GM19467 (cell line): Measurements from ENCODE around the gene NEK6.

Experiments
- ATAC-seq: cut with Tn5 transposase; IDR thresholded peaks from one replicate; pipeline ENCODE4 v1.9.1; 2021; ENCODE audit warnings: mild to moderate bottlenecking, moderate library complexity; ENCODE audit not compliant: unreplicated experiment

The NEK6 gene

DNA sequence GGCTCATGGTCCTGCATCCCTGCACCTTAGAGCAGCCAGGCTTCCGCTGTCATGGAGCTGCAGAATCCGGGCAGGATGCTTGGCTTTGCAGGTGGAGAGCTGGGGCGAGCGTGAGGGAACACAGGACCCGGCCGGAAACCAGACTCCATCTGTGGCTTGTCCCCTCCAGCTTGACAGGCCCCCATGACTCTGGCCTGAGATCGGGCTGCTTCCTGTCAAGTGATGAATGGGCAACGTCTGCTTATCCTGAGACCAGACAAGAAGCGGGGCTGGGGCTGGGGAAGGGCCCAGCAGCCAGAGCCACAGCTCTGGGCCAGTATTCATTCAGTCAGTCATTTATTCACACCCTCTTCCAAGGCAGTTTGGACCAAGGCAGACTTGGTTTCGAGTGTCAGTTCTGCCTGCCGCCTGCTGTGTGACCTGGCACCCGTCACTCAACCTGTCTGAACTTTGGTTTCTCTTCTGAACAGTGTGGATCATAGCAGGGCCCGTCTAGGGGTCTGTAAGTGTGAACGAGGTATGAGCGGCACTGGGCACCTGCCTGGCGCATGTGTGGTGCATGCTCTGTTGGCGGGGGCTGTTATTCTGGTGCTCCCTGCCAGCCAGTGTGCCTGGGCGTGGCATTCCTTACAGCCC is 37.5 kb downstream of the NEK6 start:
- ATAC-seq, result no peak

GRCh38 chr9:124296094-124296493 is 38.3 kb downstream of the NEK6 start:
- ATAC-seq, result no peak

GRCh38 chr9:124296796-124297550 is 39.2 kb downstream of the NEK6 start:
- no peak for ATAC-seq

DNA sequence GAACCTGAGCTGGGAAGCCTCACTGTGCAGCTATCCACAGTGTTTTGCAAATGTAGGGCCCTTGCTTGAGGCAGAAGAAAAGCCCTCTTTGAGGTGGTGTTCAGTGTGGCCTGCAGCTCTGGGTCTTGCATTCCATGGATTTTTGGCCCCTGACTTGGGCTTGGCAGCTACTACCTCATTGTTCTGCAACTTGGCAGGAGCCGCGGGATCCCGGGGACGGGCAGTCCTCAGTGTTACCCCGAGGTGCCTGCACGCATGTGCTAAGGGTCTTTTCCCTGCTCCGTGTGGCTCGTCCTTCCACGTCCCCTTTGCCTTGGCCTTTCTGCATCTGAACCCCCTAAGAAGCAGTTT is 39.8 kb downstream of the NEK6 start:
- ATAC-seq, result no peak

GRCh38 chr9:124297915-124298645 is 40.3 kb downstream of the NEK6 start:
- ATAC-seq, result no peak

DNA sequence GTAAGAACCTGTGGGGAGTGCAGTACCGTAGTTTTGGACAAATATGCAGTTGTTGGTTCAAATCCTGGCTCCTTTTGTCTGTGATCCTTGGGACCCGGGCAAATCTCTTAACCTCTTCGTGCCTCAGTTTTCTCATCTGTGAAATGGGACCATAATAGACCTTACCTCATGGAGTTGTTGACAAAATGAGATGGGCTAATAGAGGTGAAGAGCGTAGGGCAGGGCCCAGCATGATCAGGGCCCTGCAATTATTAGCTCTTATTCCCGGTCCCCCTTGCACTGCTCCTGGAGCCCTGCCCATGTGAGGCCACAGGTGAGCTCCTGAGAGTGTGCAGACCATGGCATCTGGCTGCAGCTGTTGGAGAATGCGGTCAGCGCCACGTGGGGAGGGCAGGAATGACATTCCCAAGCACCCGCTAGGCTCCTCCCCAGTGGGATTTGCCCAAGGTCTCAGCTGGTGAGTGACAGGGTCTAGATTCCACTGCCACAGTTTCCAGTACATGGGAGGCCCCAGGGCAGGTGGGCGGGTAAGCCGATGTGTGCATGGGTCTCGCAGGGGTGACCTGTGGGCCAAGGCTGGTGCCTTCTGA is 41.0 kb downstream of the NEK6 start:
- no peak for ATAC-seq

- ATAC-seq, result no peak
Measured at GRCh38 chr9:124299515-124300090, 41.9 kb downstream of the NEK6 start.

- no peak for ATAC-seq
Measured at GRCh38 chr9:124300312-124300711, 42.6 kb downstream of the NEK6 start.

DNA sequence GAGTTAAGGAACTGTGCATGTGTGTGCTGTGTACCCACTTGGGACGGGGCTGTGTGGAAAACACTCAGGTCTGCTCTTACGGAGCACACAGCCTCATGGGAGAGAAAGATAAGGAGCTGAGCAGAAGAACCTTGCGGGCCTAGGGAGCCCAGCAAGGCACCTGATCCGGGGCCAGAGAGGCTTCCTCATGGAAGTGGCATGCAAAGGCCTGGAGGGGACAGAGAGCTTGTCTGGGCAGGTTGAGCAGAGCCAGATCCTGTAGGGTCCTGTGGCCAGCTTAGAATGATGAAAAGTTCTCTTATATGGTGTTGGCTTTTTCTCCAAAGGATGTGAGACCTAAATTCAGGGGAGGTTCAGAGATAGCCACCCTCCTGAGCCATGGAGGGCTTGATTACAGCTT is 45.2 kb downstream of the NEK6 start:
- no peak for ATAC-seq

- ATAC-seq, result no peak
Measured at GRCh38 chr9:124303762-124304161, 46.0 kb downstream of the NEK6 start.

- no peak for ATAC-seq
Measured at GRCh38 chr9:124304285-124304684, 46.5 kb downstream of the NEK6 start.

DNA sequence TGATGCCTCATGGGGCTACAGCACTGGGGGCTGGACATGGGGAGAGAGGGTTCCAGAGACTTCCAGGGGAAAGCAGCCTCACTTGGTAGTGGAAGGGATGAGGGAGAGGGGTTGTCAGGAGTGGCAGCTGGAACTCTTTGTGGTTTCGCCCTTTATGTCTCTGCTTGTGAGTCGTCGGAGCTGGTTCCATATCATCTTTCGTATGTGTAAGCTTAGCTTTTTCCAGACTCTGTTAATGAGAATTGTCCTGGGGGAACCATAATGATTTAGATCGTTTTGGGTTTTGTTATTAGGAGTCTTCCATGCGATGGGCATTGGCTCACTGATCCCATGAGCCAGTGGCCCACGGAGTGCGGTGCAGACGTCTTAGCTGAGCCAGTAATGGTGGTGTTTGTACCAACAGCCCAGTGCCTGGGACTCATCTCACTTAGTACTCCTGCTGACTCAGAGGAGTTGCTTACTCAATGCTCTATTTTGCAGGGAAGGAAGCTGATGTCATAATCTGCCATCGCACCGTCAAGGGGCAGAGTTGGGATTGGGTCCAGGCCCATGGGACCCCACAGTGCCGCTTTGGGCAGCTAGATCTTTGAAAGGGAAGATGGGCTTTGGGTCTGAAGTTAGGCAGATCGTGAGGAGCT is 48.5 kb downstream of the NEK6 start:
- no peak for ATAC-seq

DNA sequence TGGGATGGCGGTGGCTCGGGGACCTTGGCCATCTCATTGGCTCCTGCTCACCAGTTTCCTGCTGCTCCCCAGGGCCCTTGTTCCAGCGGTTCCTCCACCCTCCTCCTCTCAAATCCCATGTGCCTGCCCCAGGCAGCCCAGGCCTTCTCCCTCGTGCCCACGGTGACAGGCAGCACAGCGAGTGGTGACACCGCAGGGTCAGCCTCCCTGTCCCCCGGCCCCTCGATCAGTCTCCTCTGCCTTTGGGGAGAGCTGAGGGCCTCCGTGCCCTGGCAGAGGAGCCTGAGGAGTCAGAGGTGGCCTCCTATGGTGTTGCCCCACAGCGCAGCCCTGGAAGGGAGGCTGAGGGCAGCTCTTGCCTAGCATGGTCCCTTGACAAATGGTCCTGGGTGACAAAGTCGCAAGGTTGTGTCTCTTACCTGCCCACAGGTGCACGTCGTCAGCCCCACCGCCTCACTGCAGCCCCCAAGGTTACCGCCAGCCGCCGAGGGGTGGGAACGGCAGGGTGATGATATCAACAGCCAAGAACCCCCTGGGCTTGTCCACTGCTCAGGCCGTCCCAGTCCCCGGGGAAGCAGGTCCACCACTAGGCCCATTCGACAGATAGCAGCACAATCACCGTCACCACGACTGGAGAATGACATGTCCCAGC is 49.8 kb downstream of the NEK6 start:
- ATAC-seq, result no peak

DNA sequence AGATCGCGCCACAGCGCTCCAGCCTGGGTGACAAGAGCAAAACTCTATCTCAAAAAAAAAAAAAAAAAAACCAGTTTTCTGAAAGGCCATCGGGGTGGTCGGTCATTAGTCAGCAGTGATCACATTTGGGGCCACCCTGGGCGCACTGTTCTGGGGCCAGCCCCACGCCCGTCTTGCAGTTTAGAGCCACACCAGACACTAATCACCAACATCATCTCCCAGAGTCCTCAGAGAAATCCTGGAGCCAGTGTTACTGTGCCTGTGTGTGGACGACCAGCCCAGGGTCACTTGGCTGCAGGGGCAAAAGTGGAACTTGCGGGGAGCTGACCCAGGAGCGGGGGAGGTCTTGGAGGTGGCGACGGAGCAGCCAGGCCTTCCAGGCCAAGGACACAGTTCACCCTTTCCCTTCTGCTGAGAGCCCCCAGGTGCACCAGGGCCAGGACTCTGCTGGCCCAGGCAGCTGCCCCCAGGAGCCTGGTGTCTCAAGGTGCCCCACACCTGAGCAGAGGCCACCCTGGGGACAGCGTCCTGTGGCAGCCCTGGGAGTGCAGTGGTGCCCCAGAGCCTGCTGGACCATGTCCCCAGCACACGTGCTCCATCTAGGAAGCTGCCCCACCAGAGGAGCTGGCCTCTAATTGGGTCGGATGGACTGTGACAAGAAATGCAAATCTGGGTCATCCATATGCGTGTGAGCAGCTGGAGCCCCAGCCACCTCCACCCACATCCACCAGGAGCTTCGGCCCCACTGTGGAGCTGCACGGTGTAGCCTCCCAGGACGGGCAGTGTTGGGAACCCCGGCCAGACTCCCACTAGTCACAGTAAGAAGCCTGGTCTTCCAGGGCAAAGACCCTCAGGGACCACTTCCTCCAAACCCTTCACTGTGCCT is 51.1 kb downstream of the NEK6 start:
- ATAC-seq, result no peak

DNA sequence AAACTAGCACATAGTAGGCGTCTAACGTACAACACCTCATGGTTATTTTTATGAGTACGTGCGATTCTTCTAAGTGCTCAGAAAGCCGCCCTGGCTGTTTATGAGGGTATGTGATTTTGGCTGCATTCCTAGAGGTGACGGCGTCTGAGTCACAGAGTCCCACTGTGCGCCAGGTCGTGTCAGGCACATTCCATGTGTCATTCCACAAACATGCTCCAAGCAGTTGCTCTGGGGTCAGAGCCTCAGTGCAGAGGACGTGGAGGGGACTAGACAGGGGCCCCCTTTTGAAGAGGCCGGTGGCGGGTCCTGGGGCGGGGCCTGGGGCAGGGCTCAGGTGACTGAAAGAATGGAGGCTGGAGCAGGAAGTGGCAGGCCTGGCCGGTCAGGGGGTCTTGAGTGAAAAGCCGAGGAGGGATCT is 51.9 kb downstream of the NEK6 start:
- ATAC-seq, result no peak

DNA sequence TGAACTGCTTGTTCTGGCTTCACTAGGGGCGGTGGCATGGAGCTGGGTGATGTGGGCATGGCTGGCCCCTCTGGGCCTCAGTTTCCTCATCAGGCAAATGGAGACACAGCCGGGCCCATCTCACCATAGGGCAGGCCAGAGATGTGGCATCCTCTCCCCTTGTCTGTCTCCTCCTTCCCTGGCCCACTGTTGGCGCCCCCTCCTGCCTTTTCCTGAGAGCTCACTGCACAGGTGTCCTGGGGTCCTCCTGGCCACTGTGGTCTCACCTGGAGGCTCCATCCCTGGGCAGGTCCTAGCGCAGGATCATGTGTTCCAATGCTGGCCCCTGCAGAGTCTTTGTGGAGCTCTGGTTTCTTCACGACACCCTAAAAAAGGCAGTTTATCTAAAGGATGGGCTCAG is 53.5 kb downstream of the NEK6 start:
- ATAC-seq, result no peak

DNA sequence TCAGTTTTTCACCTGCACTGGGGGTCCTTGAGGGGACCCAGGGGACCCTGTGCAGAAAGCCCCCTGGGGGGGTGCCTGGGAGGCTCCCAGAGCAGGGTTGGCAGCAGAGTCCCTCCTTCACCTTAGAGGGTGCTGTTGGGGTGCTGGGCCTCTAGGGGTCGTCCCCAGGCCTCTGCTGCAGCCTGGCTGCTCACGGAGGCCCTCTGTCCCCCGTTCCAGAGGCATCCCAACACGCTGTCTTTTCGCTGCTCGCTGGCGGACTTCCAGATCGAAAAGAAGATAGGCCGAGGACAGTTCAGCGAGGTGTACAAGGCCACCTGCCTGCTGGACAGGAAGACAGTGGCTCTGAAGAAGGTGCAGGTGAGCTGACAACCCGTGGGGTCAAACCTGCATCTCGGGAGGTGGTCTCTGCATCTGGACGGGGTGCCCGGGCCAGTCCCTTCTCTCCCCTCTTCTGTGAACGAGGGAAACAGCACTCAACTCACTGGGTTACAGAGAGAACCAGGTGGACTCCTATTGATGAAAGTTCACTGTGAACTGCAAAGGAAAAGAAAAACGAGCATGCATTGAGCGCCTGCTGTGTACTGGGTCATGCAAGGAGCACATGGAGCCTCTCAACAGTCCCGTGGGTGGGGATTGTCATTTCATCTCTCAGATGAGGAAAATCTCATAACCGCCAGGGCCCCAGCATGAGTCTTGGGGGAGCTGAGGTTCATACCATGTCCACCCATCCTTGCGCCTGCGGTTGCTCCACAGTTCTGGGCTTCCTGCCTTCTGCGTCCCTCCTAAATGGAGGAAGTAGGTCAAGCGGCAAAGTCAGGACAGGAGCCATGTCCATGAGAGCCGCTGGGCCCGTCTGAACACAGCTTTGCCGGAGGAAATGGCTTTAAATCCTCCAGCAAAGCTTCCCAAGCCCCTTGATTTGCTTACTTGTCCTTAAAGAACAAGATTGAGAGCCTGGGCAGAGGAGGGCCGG is 54.8 kb downstream of the NEK6 start:
- no peak for ATAC-seq

- no peak for ATAC-seq
Measured at GRCh38 chr9:124313940-124314339, 56.2 kb downstream of the NEK6 start.
